Endothelial cell of umbilical vein (primary cell): ENCODE data around the gene ANKS6. TPM values are rescaled to one million over a fixed set of nuclear protein-coding genes. Genes with fewer than 3 reads are reported as not detected.

ENCODE experiments used
- BruUV-seq: library from RNA; stranded (reverse); fragments of 400-500 nt; replicated peaks from 2 replicates; lab custom pipeline; 2021; lab: Mats Ljungman, UMichigan
- CTCF ChIA-PET: fragments of 300-600, 350-600 bp; sonication (Branson Sonifier 250); formaldehyde crosslinking; loops from one replicate; lab custom pipeline; 2021; ENCODE audit warnings: antibody characterized with exemption, inconsistent platforms; lab: Charles Lee
- POLR2A ChIA-PET: fragments of 300-600, 350-600 bp; sonication (Branson Sonifier 250); formaldehyde crosslinking; loops from one replicate; lab custom pipeline; 2021; ENCODE audit warnings: antibody characterized with exemption, inconsistent platforms; lab: Charles Lee
- DNase-seq: peaks from one replicate; pipeline ENCODE4 v3.0.0-alpha.2; 2011; ENCODE audit warnings: low read depth, low spot score
- FAIRE-seq: peaks from 2 replicates; lab custom pipeline; 2011; peaks lifted over from hg19 to GRCh38; lab: Jason Lieb, UNC
- H2AFZ ChIP-seq: 2 replicates; pipeline ENCODE4 v1.6.0; 2012; ENCODE audit warnings: low read depth, low read length, control low read depth, inconsistent platforms
- H3K27ac ChIP-seq: 2 replicates; pipeline ENCODE4 v1.5.1; 2011; ENCODE audit warnings: low read depth, mild to moderate bottlenecking, control low read depth, low read length, moderate library complexity; ENCODE audit not compliant: insufficient read depth
- H3K27me3 ChIP-seq, 2 experiments: 2 replicates each; pipeline versions ENCODE4 v1.6.0 to v1.6.1; 2011; ENCODE audit warnings: low read length in 2 of 2, mixed read lengths in 1 of 2; ENCODE audit not compliant: control insufficient read depth in 2 of 2, insufficient read depth in 2 of 2
- H3K36me3 ChIP-seq, 2 experiments: 2 replicates in 1 of 2; 3 replicates in 1 of 2; pipeline ENCODE4 v1.5.1; 2011; ENCODE audit warnings: low read length in 2 of 2, mild to moderate bottlenecking in 1 of 2, moderate library complexity in 1 of 2; ENCODE audit not compliant: control insufficient read depth in 2 of 2, insufficient read depth in 2 of 2; ENCODE audit errors: extremely low read depth in 1 of 2
- H3K4me1 ChIP-seq: 3 replicates; pipeline ENCODE4 v1.5.1; 2011; ENCODE audit warnings: mild to moderate bottlenecking, low read length; ENCODE audit not compliant: control insufficient read depth, insufficient read depth; ENCODE audit errors: extremely low read depth
- H3K4me2 ChIP-seq: 2 replicates; pipeline ENCODE4 v1.6.1; 2011; ENCODE audit warnings: low read length, control low read depth, mixed read lengths; ENCODE audit not compliant: insufficient read depth
- H3K4me3 ChIP-seq, 3 experiments: fragments of 200-600 bp in 1 of 3; sonication (generic), shearing (Covaris generic) in 1 of 3; replicated peaks in 1 of 3; 2 replicates each; pipeline ENCODE4 v1.5.1; 2011 to 2016; ENCODE audit warnings: control low read depth in 3 of 3, low read length in 3 of 3, mild to moderate bottlenecking in 2 of 3, inconsistent platforms in 1 of 3, low read depth in 1 of 3, moderate library complexity in 1 of 3; ENCODE audit not compliant: insufficient read depth in 1 of 3
- H3K79me2 ChIP-seq: 2 replicates; pipeline ENCODE4 v1.6.0; 2012; ENCODE audit warnings: low read length, inconsistent platforms; ENCODE audit not compliant: control insufficient read depth, insufficient read depth
- H3K9ac ChIP-seq: replicated peaks from 2 replicates; pipeline ENCODE3; 2011; ENCODE audit warnings: low read length, control low read depth; ENCODE audit not compliant: insufficient read depth; ENCODE audit errors: extremely low read depth
- H3K9me1 ChIP-seq: replicated peaks from 3 replicates; pipeline ENCODE4 v1.6.0; 2011; ENCODE audit warnings: mild to moderate bottlenecking, low read length; ENCODE audit not compliant: control insufficient read depth, insufficient read depth; ENCODE audit errors: extremely low read depth
- H3K9me3 ChIP-seq: replicated peaks from 2 replicates; pipeline ENCODE4 v1.5.1; 2012; ENCODE audit warnings: low read length, inconsistent platforms; ENCODE audit not compliant: control insufficient read depth, insufficient read depth
- H4K20me1 ChIP-seq: replicated peaks from 2 replicates; pipeline ENCODE3; 2011; ENCODE audit warnings: mild to moderate bottlenecking, low read length; ENCODE audit not compliant: control insufficient read depth, insufficient read depth; ENCODE audit errors: extremely low read depth
- EZH2 ChIP-seq: IDR thresholded peaks from 2 replicates; pipeline ENCODE4 v1.6.1; 2012; ENCODE audit warnings: borderline replicate concordance, low read depth, mild to moderate bottlenecking, moderate library complexity, low read length, inconsistent platforms; ENCODE audit not compliant: severe bottlenecking
- FOS ChIP-seq: IDR thresholded peaks from 2 replicates; pipeline ENCODE4 v1.6.1; 2011; ENCODE audit warnings: mild to moderate bottlenecking, low read length, moderate library complexity, borderline replicate concordance; ENCODE audit not compliant: insufficient read depth
- GATA2 ChIP-seq: IDR thresholded peaks from 2 replicates; pipeline ENCODE4 v1.7.0; 2011; ENCODE audit warnings: low read depth, mild to moderate bottlenecking, moderate library complexity, mixed read lengths, low read length; ENCODE audit not compliant: insufficient read length, insufficient read depth
- JUN ChIP-seq: IDR thresholded peaks from 2 replicates; pipeline ENCODE4 v1.6.1; 2011; ENCODE audit warnings: borderline replicate concordance, low read depth; ENCODE audit not compliant: insufficient read length, insufficient read depth
- MYC ChIP-seq: IDR thresholded peaks from one replicate; pipeline ENCODE4 v1.6.1; 2011; ENCODE audit warnings: mild to moderate bottlenecking, low read depth, low read length
- POLR2A ChIP-seq: IDR thresholded peaks from 2 replicates; pipeline ENCODE4 v1.6.1; 2012; ENCODE audit warnings: low read depth, mild to moderate bottlenecking, control low read depth, low read length
- POLR2AphosphoS5 ChIP-seq: IDR thresholded peaks from 2 replicates; pipeline ENCODE4 v1.6.1; 2012; ENCODE audit warnings: low read depth, mild to moderate bottlenecking, control low read depth, low read length, moderate library complexity; ENCODE audit not compliant: insufficient read depth
- dilution Hi-C: fragments of 300-500 bp; cut with MboI; formaldehyde crosslinking; loops from one replicate; pipeline ENCODE4 v1.15.0; 2019; ENCODE audit warnings: low sequenced_read_pairs; ENCODE audit not compliant: extremely low pct_ligation_motif_present
- intact Hi-C: fragments of 100-400 bp; cut with micrococcal nuclease; formaldehyde crosslinking; loops from one replicate; pipeline ENCODE4 v1.10.0; 2022
- polyA plus RNA-seq, 4 experiments: library from polyadenylated mRNA; depleted of rRNA in 3 of 4; stranded (reverse) in 3 of 4; unstranded in 1 of 4; fragments of >200 nt; gene quantifications; 2 replicates each; pipeline versions ENCODE4 v1.2.1 to v1.2.3, GENCODE V29; 2011 to 2012; ENCODE audit warnings: missing spikeins in 1 of 4
- total RNA-seq: library from RNA; stranded (reverse); gene quantifications from 2 replicates; pipeline ENCODE4 v1.2.3, GENCODE V29; 2021
- TF ChIP-seq, protein P1 (sequence below): IDR thresholded peaks from 2 replicates; pipeline ENCODE4 v1.6.1; 2011; ENCODE audit not compliant: insufficient read depth, insufficient read length
- TF ChIP-seq, protein P2 (sequence below), 2 donors: IDR thresholded peaks; 1 replicate in 1 of 2; 2 replicates in 1 of 2; pipeline ENCODE4 v1.5.1; 2011; ENCODE audit warnings: low read length in 2 of 2, mild to moderate bottlenecking in 2 of 2, moderate library complexity in 2 of 2, control low read depth in 1 of 2, inconsistent platforms in 1 of 2, low read depth in 1 of 2; ENCODE audit not compliant: insufficient read depth in 1 of 2; ENCODE audit errors: extremely low read depth in 1 of 2

The ANKS6 gene
- total and polyA plus RNA-seq, 2 donors (not counting 3 experiments of a cell fraction or from before 2014, with no cell fraction given): 15.5 to 18.6 TPM

DNA sequence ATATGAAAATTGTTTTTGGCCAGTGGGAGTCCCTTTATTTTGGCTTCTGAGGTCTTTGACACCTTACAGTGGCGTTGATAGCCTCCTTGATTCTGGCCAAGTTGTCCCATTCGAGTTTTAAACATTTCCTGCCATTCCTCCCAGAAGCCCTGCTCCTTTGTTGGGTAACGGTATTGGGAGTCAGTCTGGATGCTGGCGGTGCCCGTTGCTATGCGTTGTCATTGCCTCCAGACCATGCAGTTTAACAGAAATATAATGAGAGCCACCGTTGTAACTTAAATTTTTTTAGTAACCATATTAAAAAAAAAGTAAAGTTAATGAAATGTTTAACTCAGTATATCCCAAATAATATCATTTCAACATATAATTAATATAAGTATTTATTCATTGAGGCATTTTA is 46.2 kb upstream of the ANKS6 start:
- no peaks in the 10 kb centered on the region for H3K9me1 ChIP-seq
- POLR2A ChIA-PET: no interaction called here
- H3K4me3 ChIP-seq: no peak overlapping the region
- H3K27me3 ChIP-seq: no peaks in the 10 kb centered on the region
- no peaks in the 10 kb centered on the region for H3K36me3 ChIP-seq
- H3K9me3 ChIP-seq: no peaks in the 10 kb centered on the region
- no TSS peak for BruUV-seq
- H3K4me1 ChIP-seq: no peaks in the 10 kb centered on the region
- no peak overlapping the region for H3K4me2 ChIP-seq
- H4K20me1 ChIP-seq: no peaks in the 10 kb centered on the region
- CTCF ChIA-PET: interaction anchor here (1.4 to 8.7 kb wide), 3 partner anchors 18 to 298 kb away, joined by 3 to 181 read pairs (median 6); no protein-coding TSS in a partner anchor
- no peak overlapping the region for H3K9ac ChIP-seq
- dilution Hi-C loops (no loop called here), intact Hi-C loops (no loop called here)
- H2AFZ ChIP-seq: no peak overlapping the region
- H3K27ac ChIP-seq: no peak overlapping the region
- DNase-seq: no peak
- no peaks in the 10 kb centered on the region for H3K79me2 ChIP-seq
- no peak for FAIRE-seq
- TF ChIP-seq JUN (no peak), GATA2 (no peak), POLR2AphosphoS5 (no peak), EZH2 (no peak), MYC (no peak), POLR2A (no peak), FOS (no peak)
- TF ChIP-seq, protein P1, sequence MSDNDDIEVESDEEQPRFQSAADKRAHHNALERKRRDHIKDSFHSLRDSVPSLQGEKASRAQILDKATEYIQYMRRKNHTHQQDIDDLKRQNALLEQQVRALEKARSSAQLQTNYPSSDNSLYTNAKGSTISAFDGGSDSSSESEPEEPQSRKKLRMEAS: no peak
- TF ChIP-seq, protein P2, sequence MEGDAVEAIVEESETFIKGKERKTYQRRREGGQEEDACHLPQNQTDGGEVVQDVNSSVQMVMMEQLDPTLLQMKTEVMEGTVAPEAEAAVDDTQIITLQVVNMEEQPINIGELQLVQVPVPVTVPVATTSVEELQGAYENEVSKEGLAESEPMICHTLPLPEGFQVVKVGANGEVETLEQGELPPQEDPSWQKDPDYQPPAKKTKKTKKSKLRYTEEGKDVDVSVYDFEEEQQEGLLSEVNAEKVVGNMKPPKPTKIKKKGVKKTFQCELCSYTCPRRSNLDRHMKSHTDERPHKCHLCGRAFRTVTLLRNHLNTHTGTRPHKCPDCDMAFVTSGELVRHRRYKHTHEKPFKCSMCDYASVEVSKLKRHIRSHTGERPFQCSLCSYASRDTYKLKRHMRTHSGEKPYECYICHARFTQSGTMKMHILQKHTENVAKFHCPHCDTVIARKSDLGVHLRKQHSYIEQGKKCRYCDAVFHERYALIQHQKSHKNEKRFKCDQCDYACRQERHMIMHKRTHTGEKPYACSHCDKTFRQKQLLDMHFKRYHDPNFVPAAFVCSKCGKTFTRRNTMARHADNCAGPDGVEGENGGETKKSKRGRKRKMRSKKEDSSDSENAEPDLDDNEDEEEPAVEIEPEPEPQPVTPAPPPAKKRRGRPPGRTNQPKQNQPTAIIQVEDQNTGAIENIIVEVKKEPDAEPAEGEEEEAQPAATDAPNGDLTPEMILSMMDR (IDR thresholded peaks at IDR 0.05; ENCODE audit: extremely low read depth in 1 of 2, insufficient read depth in 1 of 2, low read depth in 1 of 2, low read length in 2 of 2): no peak
